ENCODE data around the gene ERCC4.

ERCC4 gene

GRCh38 chr16:13995194-13995593 is 75.2 kb downstream of the ERCC4 start:
- DNase-seq: no peak

- DNase-seq: no peak
Measured at GRCh38 chr16:13996778-13997288, 76.9 kb downstream of the ERCC4 start.

- no peak for DNase-seq
Measured at GRCh38 chr16:13997526-13997925, 77.6 kb downstream of the ERCC4 start.

GRCh38 chr16:13997933-13998332 is 78.0 kb downstream of the ERCC4 start:
- no peak for DNase-seq

GRCh38 chr16:13999071-13999894 is 79.3 kb downstream of the ERCC4 start:
- no peak for DNase-seq

GRCh38 chr16:13999895-14000425 is 80.0 kb downstream of the ERCC4 start:
- no peak for DNase-seq

- no peak for DNase-seq
Measured at GRCh38 chr16:14001521-14001920, 81.6 kb downstream of the ERCC4 start.

Data from activated naive CD4-positive, alpha-beta T cell treated with Interleukin-2 at 50 U/mL for 16 hours (primary cell).